Activated CD8-positive, alpha-beta T cell treated with anti-CD3 and anti-CD28 coated beads, Interleukin-2, amount 10 ng/mL, durations not matched to agents 7 days and 5 days (primary cell): ENCODE results near the gene PRIM1. TPM values are rescaled to one million over a fixed set of nuclear protein-coding genes. Genes with fewer than 3 reads are reported as not detected.
"Not testable (repeated sequence)": the region's sequence is repeated elsewhere in the genome, so short reads cannot be mapped to it uniquely, and the experiment has no call there.

ENCODE experiments used
- ATAC-seq: fragments of 150-1000 bp; cut with Tn5 transposase; one replicate; pipeline ENCODE4 v1.10.0; 2021; ENCODE audit warnings: moderate library complexity
- CTCF ChIA-PET: fragments of 350-600 bp; sonication (Branson Sonifier 250); formaldehyde crosslinking; loops from one replicate; lab custom pipeline; 2021; ENCODE audit warnings: antibody characterized with exemption; lab: Charles Lee
- POLR2A ChIA-PET: fragments of 350-600 bp; sonication (Branson Sonifier 250); formaldehyde crosslinking; loops from one replicate; lab custom pipeline; 2021; ENCODE audit warnings: antibody characterized with exemption; lab: Charles Lee
- DNase-seq: peaks from one replicate; pipeline ENCODE4 v3.0.0-alpha.2; 2020
- H3K27ac Mint-ChIP-seq: one replicate; pipeline ENCODE4 v1.8.0; 2021; ENCODE audit warnings: mild to moderate bottlenecking, mixed read lengths
- H3K27me3 Mint-ChIP-seq: one replicate; pipeline ENCODE4 v1.8.0; 2021; ENCODE audit warnings: low read depth, mixed read lengths
- H3K36me3 Mint-ChIP-seq: one replicate; pipeline ENCODE4 v1.8.0; 2021; ENCODE audit warnings: low read depth, mixed read lengths
- H3K4me1 Mint-ChIP-seq: one replicate; pipeline ENCODE4 v1.8.0; 2021; ENCODE audit warnings: low read depth, mixed read lengths
- H3K4me3 Mint-ChIP-seq: one replicate; pipeline ENCODE4 v1.8.0; 2021; ENCODE audit warnings: mild to moderate bottlenecking, mixed read lengths
- H3K9me3 Mint-ChIP-seq: one replicate; pipeline ENCODE4 v1.8.0; 2022; ENCODE audit warnings: mixed read lengths; ENCODE audit not compliant: insufficient read depth
- total RNA-seq, 2 experiments: library from RNA; stranded (reverse); gene quantifications; one replicate each; pipeline ENCODE4 v1.2.3, GENCODE V29; 2021

Gene PRIM1
- total RNA-seq, 2 experiments from 2014 or later, result 56.8 to 60.4 TPM

- no peaks in the 10 kb centered on the region for H3K9me3 Mint-ChIP-seq
- CTCF ChIA-PET, result interaction anchor here (1.4 kb wide), 1 partner anchor 32 kb away, joined by 3 read pairs; no protein-coding TSS in a partner anchor
- no peak for ATAC-seq
- peaks cover 81% of the 10 kb centered on the region for H3K36me3 Mint-ChIP-seq
- no peaks in the 10 kb centered on the region for H3K27me3 Mint-ChIP-seq
- peaks cover 72% of the 10 kb centered on the region for H3K4me1 Mint-ChIP-seq
- no peak overlapping the region for H3K4me3 Mint-ChIP-seq
- POLR2A ChIA-PET, result interaction anchor here (1.3 to 2.7 kb wide), 2 partner anchors 30 to 36 kb away, joined by 4 to 16 read pairs; partner anchors contain the start of gene PTGES3
- H3K27ac Mint-ChIP-seq, result no peak overlapping the region
- DNase-seq, result no peak
These were observed 34.0 kb downstream of the PRIM1 start for GRCh38 chr12:56718149-56718548.

GRCh38 chr12:56716933-56717880, 34.9 kb downstream of the PRIM1 start:
- no peak for DNase-seq
- Mint-ChIP-seq H3K9me3 (no peaks in the 10 kb centered on the region), H3K27me3 (no peaks in the 10 kb centered on the region), H3K4me3 (no peak overlapping the region), H3K27ac (peak overlapping the region; percentile 18), H3K36me3 (peaks cover 81% of the 10 kb centered on the region), H3K4me1 (peaks cover 63% of the 10 kb centered on the region)
- POLR2A ChIA-PET, result interaction anchor here (0.5 to 2.7 kb wide), 4 partner anchors 9 to 33 kb away, joined by 4 to 17 read pairs (median 10); partner anchors contain the start of genes NACA and PTGES3
- CTCF ChIA-PET, result no interaction called here
- ATAC-seq, result no peak

- ATAC-seq (no peak), DNase-seq (no peak)
- Mint-ChIP-seq H3K27me3 (no peaks in the 10 kb centered on the region), H3K4me1 (peaks cover 56% of the 10 kb centered on the region), H3K27ac (peak overlapping the region; percentile 18), H3K4me3 (no peak overlapping the region), H3K36me3 (peaks cover 78% of the 10 kb centered on the region), H3K9me3 (no peaks in the 10 kb centered on the region)
- POLR2A ChIA-PET, result interaction anchor here (1.5 kb wide), 1 partner anchor 10 kb away, joined by 17 read pairs; the partner anchor contains the start of gene NACA
- CTCF ChIA-PET, result no interaction called here
These were observed 35.7 kb downstream of the PRIM1 start for GRCh38 chr12:56716458-56716857.

GRCh38 chr12:56715798-56716197, 36.3 kb downstream of the PRIM1 start:
- ChIA-PET POLR2A (interaction anchor here (1.5 kb wide), 1 partner anchor 11 kb away, joined by 17 read pairs; the partner anchor contains the start of gene NACA), CTCF (no interaction called here)
- Mint-ChIP-seq H3K27ac (peak overlapping the region; percentile 32), H3K27me3 (no peaks in the 10 kb centered on the region), H3K36me3 (peaks cover 78% of the 10 kb centered on the region), H3K9me3 (no peaks in the 10 kb centered on the region), H3K4me1 (peaks cover 49% of the 10 kb centered on the region), H3K4me3 (no peak overlapping the region)
- ATAC-seq (no peak), DNase-seq (no peak)

GRCh38 chr12:56714431-56714929, 37.6 kb downstream of the PRIM1 start:
- ChIA-PET POLR2A (interaction anchor here (0.9 kb wide), 1 partner anchor 11 kb away, joined by 5 read pairs; the partner anchor contains the start of gene NACA), CTCF (no interaction called here)
- Mint-ChIP-seq H3K36me3 (peaks cover 67% of the 10 kb centered on the region), H3K4me3 (no peak overlapping the region), H3K4me1 (peaks cover 36% of the 10 kb centered on the region), H3K27me3 (no peaks in the 10 kb centered on the region), H3K27ac (no peak overlapping the region), H3K9me3 (no peaks in the 10 kb centered on the region)
- ATAC-seq, result no peak
- no peak for DNase-seq

GRCh38 chr12:56713345-56713744, 38.8 kb downstream of the PRIM1 start:
- no peaks in the 10 kb centered on the region for H3K27me3 Mint-ChIP-seq
- no peak overlapping the region for H3K27ac Mint-ChIP-seq
- H3K36me3 Mint-ChIP-seq, result peaks cover 57% of the 10 kb centered on the region
- CTCF ChIA-PET, result interaction anchor here (0.6 to 0.8 kb wide), 2 partner anchors 25 to 76 kb away, joined by 3 read pairs; partner anchors contain the start of gene PTGES3
- peaks cover 26% of the 10 kb centered on the region for H3K4me1 Mint-ChIP-seq
- no peaks in the 10 kb centered on the region for H3K9me3 Mint-ChIP-seq
- POLR2A ChIA-PET, result interaction anchor here (0.9 to 1.1 kb wide), 2 partner anchors 12 kb away, joined by 4 to 5 read pairs; partner anchors contain the start of gene NACA
- no peak overlapping the region for H3K4me3 Mint-ChIP-seq
- ATAC-seq (no peak), DNase-seq (no peak)

GRCh38 chr12:56709759-56710376, 42.3 kb downstream of the PRIM1 start:
- peaks cover 39% of the 10 kb centered on the region for H3K36me3 Mint-ChIP-seq
- DNase-seq (no peak), ATAC-seq (no peak)
- peaks cover 1% of the 10 kb centered on the region for H3K4me1 Mint-ChIP-seq
- CTCF ChIA-PET, result no interaction called here
- H3K9me3 Mint-ChIP-seq, result no peaks in the 10 kb centered on the region
- H3K27me3 Mint-ChIP-seq, result no peaks in the 10 kb centered on the region
- POLR2A ChIA-PET, result interaction anchor here (1.1 kb wide), 1 partner anchor 21 kb away, joined by 3 read pairs; no protein-coding TSS in a partner anchor
- H3K4me3 Mint-ChIP-seq, result no peak overlapping the region
- no peak overlapping the region for H3K27ac Mint-ChIP-seq

- CTCF ChIA-PET, H3K36me3 Mint-ChIP-seq, DNase-seq, ATAC-seq, H3K27ac Mint-ChIP-seq, H3K9me3 Mint-ChIP-seq, H3K27me3 Mint-ChIP-seq, H3K4me3 Mint-ChIP-seq, H3K4me1 Mint-ChIP-seq, POLR2A ChIA-PET: not testable (repeated sequence)
These were observed 47.6 kb downstream of the PRIM1 start for GRCh38 chr12:56704522-56704921.

GRCh38 chr12:56699020-56699661, 53.0 kb downstream of the PRIM1 start:
- H3K9me3 Mint-ChIP-seq, result no peaks in the 10 kb centered on the region
- H3K4me3 Mint-ChIP-seq, result no peak overlapping the region
- peaks cover 2% of the 10 kb centered on the region for H3K27me3 Mint-ChIP-seq
- H3K36me3 Mint-ChIP-seq, result peaks cover 2% of the 10 kb centered on the region
- CTCF ChIA-PET, result interaction anchor here (1.1 kb wide), 1 partner anchor 10 kb away, joined by 5 read pairs; no protein-coding TSS in a partner anchor
- ATAC-seq (no peak), DNase-seq (no peak)
- no peak overlapping the region for H3K27ac Mint-ChIP-seq
- peaks cover 17% of the 10 kb centered on the region for H3K4me1 Mint-ChIP-seq
- POLR2A ChIA-PET, result interaction anchor here (2.6 kb wide), 1 partner anchor 10 kb away, joined by 11 read pairs; the partner anchor contains the start of gene PTGES3

- Mint-ChIP-seq H3K27me3 (peaks cover 2% of the 10 kb centered on the region), H3K27ac (no peak overlapping the region), H3K4me3 (no peak overlapping the region), H3K4me1 (peaks cover 13% of the 10 kb centered on the region), H3K9me3 (no peaks in the 10 kb centered on the region), H3K36me3 (no peaks in the 10 kb centered on the region)
- POLR2A ChIA-PET, result interaction anchor here (0.8 kb wide), 1 partner anchor 12 kb away, joined by 4 read pairs; no protein-coding TSS in a partner anchor
- DNase-seq (no peak), ATAC-seq (no peak)
- CTCF ChIA-PET, result no interaction called here
These were observed 56.6 kb downstream of the PRIM1 start for GRCh38 chr12:56695327-56696101.
